ENCODE data around the gene ADM2. TPM values are rescaled to one million over a fixed set of nuclear protein-coding genes. Genes with fewer than 3 reads are reported as not detected.
"Not testable (repeated sequence)": the region's sequence is repeated elsewhere in the genome, so short reads cannot be mapped to it uniquely, and the experiment has no call there.

Gene ADM2
- total and polyA plus RNA-seq, 4 donors = 0.74 to 5.7 (median 2.7) TPM

- DNase-seq (no peak), ATAC-seq (ENCODE audit: insufficient read depth, low FRiP score) (peak; percentile 13)
- H3K4me3 ChIP-seq = peak overlapping the region; percentile 64
- no peak for TF ChIP-seq CTCF (IDR thresholded peaks at IDR 0.05; ENCODE audit: control extremely low read depth, extremely low read depth)
- 0% methylated on average over 33 to 44 of the region's 44 CpGs for WGBS, 2 donors
- H3K27ac ChIP-seq (ENCODE audit: low read depth in 1 of 2, low read length in 1 of 2) = peak overlapping the region; percentile 95 to 99
- no peak overlapping the region for H3K9ac ChIP-seq (ENCODE audit: insufficient read depth in 1 of 2, low read length in 2 of 2)
- peaks cover 0 to 30% (median 19%) of the 10 kb centered on the region in 5 donors for H3K4me1 ChIP-seq (ENCODE audit: control insufficient read depth in 5 of 5, insufficient read depth in 5 of 5, low read length in 5 of 5)
- no peaks in the 10 kb centered on the region for H3K9me3 ChIP-seq (ENCODE audit: control insufficient read depth in 4 of 4, insufficient read depth in 3 of 4, low read length in 3 of 4)
- peaks cover 0 to 38% (median 25%) of the 10 kb centered on the region in 3 donors for H3K27me3 ChIP-seq (ENCODE audit: control insufficient read depth in 3 of 3, insufficient read depth in 3 of 3, low read length in 2 of 3)
- peaks cover 0 to 1% (median 0%) of the 10 kb centered on the region in 4 donors for H3K36me3 ChIP-seq (ENCODE audit: control insufficient read depth in 4 of 4, insufficient read depth in 4 of 4, low read length in 4 of 4)
Measured at GRCh38 chr22:50531546-50531961, 50.2 kb downstream of the ADM2 start.

GRCh38 chr22:50531962-50532674 is 50.8 kb downstream of the ADM2 start:
- Histone ChIP-seq H3K9ac (ENCODE audit: insufficient read depth in 1 of 2, low read length in 2 of 2) (no peak overlapping the region), H3K4me1 (ENCODE audit: control insufficient read depth in 5 of 5, insufficient read depth in 5 of 5, low read length in 5 of 5) (peaks cover 0 to 26% (median 14%) of the 10 kb centered on the region in 5 donors), H3K36me3 (ENCODE audit: control insufficient read depth in 4 of 4, insufficient read depth in 4 of 4, low read length in 4 of 4) (peaks cover 0 to 1% (median 0%) of the 10 kb centered on the region in 4 donors), H3K27ac (ENCODE audit: low read depth in 1 of 2, low read length in 1 of 2) (peak overlapping the region; percentile 95 to 99), H3K27me3 (ENCODE audit: control insufficient read depth in 3 of 3, insufficient read depth in 3 of 3, low read length in 2 of 3) (peaks cover 0 to 38% (median 25%) of the 10 kb centered on the region in 3 donors), H3K4me3 (peak overlapping the region; percentile 64), H3K9me3 (ENCODE audit: control insufficient read depth in 4 of 4, insufficient read depth in 3 of 4, low read length in 3 of 4) (no peaks in the 10 kb centered on the region)
- no peak for TF ChIP-seq CTCF (IDR thresholded peaks at IDR 0.05; ENCODE audit: control extremely low read depth, extremely low read depth)
- ATAC-seq (ENCODE audit: insufficient read depth, low FRiP score) = peak; percentile 29
- DNase-seq = peak; percentile 79 to 84 (median 81)
- 2 to 3% methylated on average over 52 to 56 of the region's 56 CpGs for WGBS, 2 donors

GRCh38 chr22:50532824-50533796 is 51.8 kb downstream of the ADM2 start:
- peak in 1 of 3 donors; percentile 16 for DNase-seq
- WGBS, 2 donors = 62 to 76% methylated on average over 19 of the region's 19 CpGs
- Histone ChIP-seq H3K9ac (ENCODE audit: insufficient read depth in 1 of 2, low read length in 2 of 2) (no peak overlapping the region), H3K36me3 (ENCODE audit: control insufficient read depth in 4 of 4, insufficient read depth in 4 of 4, low read length in 4 of 4) (peaks cover 0 to 1% (median 0%) of the 10 kb centered on the region in 4 donors), H3K27me3 (ENCODE audit: control insufficient read depth in 3 of 3, insufficient read depth in 3 of 3, low read length in 2 of 3) (peaks cover 0 to 38% (median 29%) of the 10 kb centered on the region in 3 donors), H3K27ac (ENCODE audit: low read depth in 1 of 2, low read length in 1 of 2) (peak overlapping the region in 1 of 2 donors; percentile 83), H3K4me1 (ENCODE audit: control insufficient read depth in 5 of 5, insufficient read depth in 5 of 5, low read length in 5 of 5) (peaks cover 0 to 26% (median 10%) of the 10 kb centered on the region in 5 donors), H3K4me3 (no peak overlapping the region), H3K9me3 (ENCODE audit: control insufficient read depth in 4 of 4, insufficient read depth in 3 of 4, low read length in 3 of 4) (no peaks in the 10 kb centered on the region)
- TF ChIP-seq CTCF (IDR thresholded peaks at IDR 0.05; ENCODE audit: control extremely low read depth, extremely low read depth) = no peak
- no peak for ATAC-seq (ENCODE audit: insufficient read depth, low FRiP score)

GRCh38 chr22:50533856-50534711 is 52.7 kb downstream of the ADM2 start:
- not testable (repeated sequence) for H3K9me3 ChIP-seq (ENCODE audit: control insufficient read depth in 4 of 4, insufficient read depth in 3 of 4, low read length in 3 of 4); H3K36me3 ChIP-seq (ENCODE audit: control insufficient read depth in 4 of 4, insufficient read depth in 4 of 4, low read length in 4 of 4); ATAC-seq (ENCODE audit: insufficient read depth, low FRiP score); H3K9ac ChIP-seq (ENCODE audit: insufficient read depth in 1 of 2, low read length in 2 of 2); H3K4me3 ChIP-seq
- 40 to 44% methylated on average over 21 of the region's 21 CpGs for WGBS, 2 donors
- H3K27me3 ChIP-seq (ENCODE audit: control insufficient read depth in 3 of 3, insufficient read depth in 3 of 3, low read length in 2 of 3) = peaks cover 0 to 35% (median 29%) of the 10 kb centered on the region in 3 donors
- H3K4me1 ChIP-seq (ENCODE audit: control insufficient read depth in 5 of 5, insufficient read depth in 5 of 5, low read length in 5 of 5) = peaks cover 0 to 27% (median 9%) of the 10 kb centered on the region in 5 donors
- H3K27ac ChIP-seq (ENCODE audit: low read depth in 1 of 2, low read length in 1 of 2) = peak overlapping the region in 1 of 2 donors; percentile 83
- DNase-seq = peak; percentile 12 to 67 (median 57)
